GM20000 (cell line): Measurements from ENCODE around the gene CCNB1.
"Not testable (repeated sequence)": the region's sequence is repeated elsewhere in the genome, so short reads cannot be mapped to it uniquely, and the experiment has no call there.

Experiments
- DNase-seq: peaks from one replicate; pipeline ENCODE4 v3.0.0; 2012; ENCODE audit warnings: low spot score
- CTCF ChIP-seq: IDR thresholded peaks from 2 replicates; pipeline ENCODE4 v1.5.1; 2012; ENCODE audit warnings: mild to moderate bottlenecking, control low read depth; ENCODE audit errors: extremely low read depth, missing control alignments

Gene CCNB1

DNA sequence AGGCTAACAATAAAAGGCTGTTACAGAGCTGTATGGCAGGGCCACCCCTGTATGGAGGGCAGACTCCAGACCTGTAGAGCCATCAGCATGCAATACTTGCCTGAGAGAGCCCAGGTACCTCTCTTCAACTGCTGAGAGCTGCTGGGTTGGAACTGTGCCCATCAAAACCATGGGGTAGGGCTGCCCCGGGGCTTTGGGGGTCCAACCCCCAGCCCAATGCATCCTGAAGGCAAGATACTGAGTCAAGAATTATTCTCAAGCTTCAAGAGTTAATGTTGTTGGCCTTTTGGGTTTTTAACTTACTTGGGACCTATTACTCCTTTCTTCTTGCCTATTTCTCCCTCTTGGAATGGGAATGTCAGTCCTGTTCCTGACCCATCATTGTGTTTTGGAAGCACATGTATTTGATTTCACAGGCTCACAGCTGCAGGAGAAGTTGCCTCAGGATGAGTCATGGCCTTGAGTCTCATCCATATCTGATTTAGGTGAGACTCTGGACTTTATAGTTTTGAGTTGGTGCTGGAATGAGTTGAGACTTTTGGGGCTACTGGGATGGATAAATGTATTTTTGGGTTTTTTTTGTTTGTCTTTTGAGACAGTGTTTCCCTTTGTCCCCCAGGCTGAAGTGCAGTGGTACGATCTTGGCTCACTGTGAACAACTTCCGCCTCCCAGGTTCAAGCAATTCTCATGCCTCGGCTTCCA, 46.7 kb downstream of the CCNB1 start:
- DNase-seq: no peak

GRCh38 chr5:69217151-69217511, 50.2 kb downstream of the CCNB1 start:
- no peak for DNase-seq
- no peak for TF ChIP-seq CTCF

More for the DNA sequence above, 46.7 kb downstream of the CCNB1 start:
- no peak for TF ChIP-seq CTCF

DNA sequence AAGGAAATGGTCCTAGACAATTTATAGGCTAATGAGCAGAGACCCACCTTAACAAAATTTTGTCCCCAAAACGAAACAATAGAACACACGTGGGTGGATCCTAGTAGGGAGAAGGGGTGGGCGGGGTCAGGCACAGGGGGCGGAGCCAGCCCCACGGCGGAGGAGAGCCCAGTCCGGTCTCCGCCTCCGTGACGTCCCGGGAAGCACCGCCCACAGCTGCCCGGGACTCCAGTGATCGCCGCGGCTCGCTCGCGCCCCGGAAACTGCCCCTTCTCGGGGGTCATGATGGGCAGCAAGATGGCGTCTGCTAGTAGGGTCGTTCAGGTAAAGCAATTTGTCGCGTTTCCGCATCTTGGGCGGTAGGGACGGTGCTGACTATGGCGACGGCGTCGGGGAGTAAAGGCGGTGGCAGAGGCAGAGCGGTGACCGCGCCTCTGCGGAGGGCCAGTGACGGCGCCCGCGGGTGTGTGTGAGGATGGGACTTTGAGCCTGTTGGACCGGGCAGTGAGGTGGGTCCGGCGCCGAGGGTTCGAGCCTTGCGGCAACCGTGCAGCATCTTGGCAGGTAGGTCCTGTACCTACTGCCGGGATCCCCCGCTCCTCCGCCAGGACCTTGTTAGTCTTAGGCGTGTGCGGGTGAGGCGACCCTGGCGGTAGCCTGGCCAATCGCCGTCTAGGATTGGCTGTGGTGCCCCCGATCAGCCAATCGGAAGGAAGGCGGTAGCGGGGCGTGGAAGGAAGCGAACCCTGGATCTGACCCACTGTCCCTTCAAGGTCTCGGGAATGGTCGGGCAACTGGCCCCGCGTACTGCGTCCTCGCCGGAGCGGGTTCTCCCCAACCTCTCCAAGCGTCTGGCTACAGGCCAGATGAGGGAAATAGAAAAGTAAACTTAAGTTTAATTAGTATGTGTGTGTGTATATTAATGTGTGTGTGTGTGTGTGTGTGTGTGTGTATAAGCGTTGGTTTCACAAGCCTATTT, 50.9 kb downstream of the CCNB1 start:
- peak; percentile 96 for DNase-seq
- no peak for TF ChIP-seq CTCF

DNA sequence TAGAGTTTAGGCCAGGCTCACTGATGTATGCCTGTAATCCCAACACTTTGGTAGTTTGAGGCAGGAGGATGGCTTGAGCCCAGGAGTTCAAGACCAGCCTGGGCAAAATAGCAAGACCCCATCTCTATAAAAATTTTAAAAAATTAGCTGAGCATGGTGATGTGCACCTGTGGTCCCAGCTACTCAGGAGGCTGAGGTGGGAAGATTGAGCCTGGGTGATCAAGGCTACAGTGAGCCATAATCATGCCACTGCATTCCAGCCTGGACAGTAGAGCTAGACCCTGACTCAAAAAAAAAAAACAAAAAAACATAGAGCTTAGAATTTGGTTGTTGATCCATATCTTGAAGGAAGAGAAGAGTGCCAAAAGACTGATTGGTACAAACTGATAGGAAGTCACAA, 53.0 kb downstream of the CCNB1 start:
- no peak for TF ChIP-seq CTCF
- no peak for DNase-seq

DNA sequence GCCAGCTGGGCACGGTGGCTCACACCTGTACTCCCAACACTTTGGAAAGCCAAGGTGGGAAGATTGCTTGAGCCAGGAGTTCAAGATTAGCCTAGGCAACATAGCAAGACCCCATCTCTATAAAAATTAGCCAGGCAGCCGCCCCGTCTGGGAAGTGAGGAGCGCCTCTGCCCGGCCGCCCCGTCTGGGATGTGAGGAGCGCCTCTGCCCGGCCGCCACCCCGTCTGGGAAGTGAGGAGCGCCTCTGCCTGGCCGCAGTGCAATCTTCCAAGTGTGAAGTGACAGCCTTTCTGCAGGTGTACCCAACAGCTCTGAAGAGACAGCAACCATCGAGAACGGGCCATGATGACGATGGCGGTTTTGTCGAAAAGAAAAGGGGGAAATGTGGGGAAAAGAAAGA, 53.4 kb downstream of the CCNB1 start:
- not testable (repeated sequence) for DNase-seq

- not testable (repeated sequence) for DNase-seq
Observed at GRCh38 chr5:69220833-69221232, 53.9 kb downstream of the CCNB1 start.

GRCh38 chr5:69224520-69224919, 57.6 kb downstream of the CCNB1 start:
- no peak for TF ChIP-seq CTCF
- DNase-seq: no peak

GRCh38 chr5:69225860-69226259, 58.9 kb downstream of the CCNB1 start:
- TF ChIP-seq CTCF: no peak
- DNase-seq: no peak
